PC-3 (cell line): ENCODE measurements around the gene HSD11B1. TPM values are rescaled to one million over a fixed set of nuclear protein-coding genes. Genes with fewer than 3 reads are reported as not detected.

ENCODE experiments used
- ATAC-seq: fragments of 200-7000 bp; cut with Tn5 transposase; 2 replicates; pipeline ENCODE4 v1.9.1; 2020; ENCODE audit warnings: mild to moderate bottlenecking, moderate library complexity
- BruUV-seq: library from RNA; stranded (reverse); fragments of 400-500 nt; replicated peaks from 2 replicates; lab custom pipeline; 2021; lab: Mats Ljungman, UMichigan
- CTCF ChIA-PET: fragments of 300-600 bp; sonication (Branson Sonifier 250); formaldehyde crosslinking; loops from one replicate; lab custom pipeline; 2022; ENCODE audit warnings: antibody characterized with exemption; lab: Charles Lee
- POLR2A ChIA-PET: fragments of 300-600 bp; sonication (Branson Sonifier 250); formaldehyde crosslinking; loops from one replicate; lab custom pipeline; 2022; ENCODE audit warnings: antibody characterized with exemption; ENCODE audit not compliant: unreplicated experiment; lab: Charles Lee
- DNase-seq: peaks from one replicate; pipeline ENCODE4 v3.0.0-alpha.2; 2015
- H2AFZ ChIP-seq: fragments of 300-600 bp; sonication (generic); 2 replicates; pipeline ENCODE4 v1.6.0; 2016; ENCODE audit warnings: antibody characterized with exemption, low read length
- H3F3A ChIP-seq: fragments of 300-600 bp; sonication (generic); one replicate; pipeline ENCODE4 v1.6.0; 2017; ENCODE audit warnings: antibody characterized with exemption, low read length, control low read depth, mild to moderate bottlenecking; ENCODE audit not compliant: unreplicated experiment
- H3K27ac ChIP-seq: fragments of 300-600 bp; sonication (generic); 2 replicates; pipeline ENCODE4 v1.5.1; 2016; ENCODE audit warnings: mild to moderate bottlenecking, low read length
- H3K27me3 ChIP-seq: fragments of 300-600 bp; sonication (generic); 2 replicates; pipeline ENCODE4 v1.6.1; 2016; ENCODE audit warnings: low read length, mixed read lengths
- H3K36me3 ChIP-seq: fragments of 300-600 bp; sonication (generic); 2 replicates; pipeline ENCODE4 v1.6.1; 2016; ENCODE audit warnings: low read depth, mixed run types, low read length, mixed read lengths
- H3K4me1 ChIP-seq: fragments of 300-600 bp; sonication (generic); 2 replicates; pipeline ENCODE4 v1.5.1; 2016; ENCODE audit warnings: low read length; ENCODE audit not compliant: insufficient read depth
- H3K4me2 ChIP-seq: fragments of 300-600 bp; sonication (generic); 2 replicates; pipeline ENCODE4 v1.6.0; 2016; ENCODE audit warnings: low read length
- H3K4me3 ChIP-seq: fragments of 300-600 bp; sonication (generic); 2 replicates; pipeline ENCODE4 v1.5.1; 2016; ENCODE audit warnings: mild to moderate bottlenecking, low read length, mixed read lengths
- H3K79me2 ChIP-seq: fragments of 300-600 bp; sonication (generic); 2 replicates; pipeline ENCODE4 v1.6.1; 2017; ENCODE audit warnings: low read length, mixed read lengths
- H3K9ac ChIP-seq: fragments of 300-600 bp; sonication (generic); 2 replicates; pipeline ENCODE4 v1.6.0; 2016; ENCODE audit warnings: mild to moderate bottlenecking, low read length
- H3K9me2 ChIP-seq: fragments of 300-600 bp; sonication (generic); replicated peaks from 2 replicates; pipeline ENCODE4 v1.6.1; 2016; ENCODE audit warnings: mixed run types, low read length, mixed read lengths
- H3K9me3 ChIP-seq: fragments of 300-600 bp; sonication (generic); 2 replicates; pipeline ENCODE4 v1.6.1; 2016; ENCODE audit warnings: low read length, mixed read lengths
- H4K20me1 ChIP-seq: fragments of 300-600 bp; sonication (generic); 2 replicates; pipeline ENCODE4 v1.6.1; 2016; ENCODE audit warnings: low read length, mixed read lengths
- CTCF ChIP-seq: fragments of 300-600 bp; sonication (generic); conservative IDR thresholded peaks from 2 replicates; pipeline ENCODE4 v1.5.1; 2017; ENCODE audit warnings: antibody characterized with exemption, low read depth, mild to moderate bottlenecking, low read length
- EZH2 ChIP-seq: fragments of 300-600 bp; sonication (generic); IDR thresholded peaks from one replicate; pipeline ENCODE4 v1.6.1; 2017; ENCODE audit warnings: antibody characterized with exemption, mild to moderate bottlenecking, low read length; ENCODE audit not compliant: unreplicated experiment
- EZH2phosphoT487 ChIP-seq: fragments of 300-600 bp; sonication (generic); IDR thresholded peaks from 2 replicates; pipeline ENCODE4 v1.6.1; 2018; ENCODE audit warnings: mild to moderate bottlenecking, antibody characterized with exemption, low read length, borderline replicate concordance
- intact Hi-C: fragments of 100-400 bp; cut with micrococcal nuclease; formaldehyde crosslinking; loops from 2 replicates; pipeline ENCODE4 v1.9.0; 2023
- total RNA-seq: library from RNA; depleted of rRNA; stranded (reverse); fragments of >200 nt; gene quantifications from 2 replicates; pipeline ENCODE4 v1.2.3, GENCODE V29; 2014

Gene HSD11B1
- total RNA-seq, 1 experiment from 2014 or later: not detected

GRCh38 chr1:209755926-209756614, 51.4 kb downstream of the HSD11B1 start, which contains the start of gene TRAF3IP3:
Gene TRAF3IP3 (plus strand): TSS chr1:209756053. CDS start chr1:209760040, 3,987 bp downstream.
- H3K9me2 ChIP-seq: no peaks in the 10 kb centered on the region
- H4K20me1 ChIP-seq: no peaks in the 10 kb centered on the region
- H3K27ac ChIP-seq: no peak within 1 kb of the TSS
- no peak within 1 kb of the TSS for H3K9ac ChIP-seq
- H3K79me2 ChIP-seq: no peaks in the 10 kb centered on the region
- H3K4me2 ChIP-seq: no peak within 1 kb of the TSS
- DNase-seq (no peak), ATAC-seq (no peak)
- intact Hi-C loops: no loop called here
- H3K4me3 ChIP-seq: no peak within 1 kb of the TSS
- H3K36me3 ChIP-seq: no peaks in the 10 kb centered on the region
- no peaks in the 10 kb centered on the region for H3F3A ChIP-seq
- H3K9me3 ChIP-seq: no peaks in the 10 kb centered on the region
- ChIA-PET POLR2A (no interaction called here), CTCF (no interaction called here)
- H2AFZ ChIP-seq: no peak within 1 kb of the TSS
- no TSS peak for BruUV-seq
- TF ChIP-seq CTCF: no peak
- no peak for TF ChIP-seq EZH2phosphoT487
- TF ChIP-seq EZH2: no peak
- H3K4me1 ChIP-seq: no peaks in the 10 kb centered on the region
- H3K27me3 ChIP-seq: no peaks in the 10 kb centered on the region

- no peak for DNase-seq
Observed at GRCh38 chr1:209756615-209757445, 52.2 kb downstream of the HSD11B1 start.

More at GRCh38 chr1:209756615-209757445, 52.2 kb downstream of the HSD11B1 start:
- no peak for TF ChIP-seq CTCF
- no peak for TF ChIP-seq EZH2
- no peak for TF ChIP-seq EZH2phosphoT487
- Histone ChIP-seq H3K4me3 (no peak overlapping the region), H3K9me3 (no peaks in the 10 kb centered on the region), H4K20me1 (no peaks in the 10 kb centered on the region), H3K27ac (no peak overlapping the region), H3F3A (no peaks in the 10 kb centered on the region), H3K79me2 (no peaks in the 10 kb centered on the region), H3K27me3 (no peaks in the 10 kb centered on the region), H3K9ac (no peak overlapping the region), H2AFZ (no peak overlapping the region), H3K4me2 (no peak overlapping the region), H3K36me3 (no peaks in the 10 kb centered on the region), H3K9me2 (no peaks in the 10 kb centered on the region), H3K4me1 (no peaks in the 10 kb centered on the region)
- ChIA-PET POLR2A (no interaction called here), CTCF (no interaction called here)
- ATAC-seq: no peak
- no TSS peak for BruUV-seq
- intact Hi-C loops: no loop called here
